ENCODE data around the gene TAL2. TPM values are rescaled to one million over a fixed set of nuclear protein-coding genes. Genes with fewer than 3 reads are reported as not detected.

Gene TAL2
- total RNA-seq: 1 to 10 TPM in 1 of 4 donors, not detected in 3; 3.7 TPM

DNA sequence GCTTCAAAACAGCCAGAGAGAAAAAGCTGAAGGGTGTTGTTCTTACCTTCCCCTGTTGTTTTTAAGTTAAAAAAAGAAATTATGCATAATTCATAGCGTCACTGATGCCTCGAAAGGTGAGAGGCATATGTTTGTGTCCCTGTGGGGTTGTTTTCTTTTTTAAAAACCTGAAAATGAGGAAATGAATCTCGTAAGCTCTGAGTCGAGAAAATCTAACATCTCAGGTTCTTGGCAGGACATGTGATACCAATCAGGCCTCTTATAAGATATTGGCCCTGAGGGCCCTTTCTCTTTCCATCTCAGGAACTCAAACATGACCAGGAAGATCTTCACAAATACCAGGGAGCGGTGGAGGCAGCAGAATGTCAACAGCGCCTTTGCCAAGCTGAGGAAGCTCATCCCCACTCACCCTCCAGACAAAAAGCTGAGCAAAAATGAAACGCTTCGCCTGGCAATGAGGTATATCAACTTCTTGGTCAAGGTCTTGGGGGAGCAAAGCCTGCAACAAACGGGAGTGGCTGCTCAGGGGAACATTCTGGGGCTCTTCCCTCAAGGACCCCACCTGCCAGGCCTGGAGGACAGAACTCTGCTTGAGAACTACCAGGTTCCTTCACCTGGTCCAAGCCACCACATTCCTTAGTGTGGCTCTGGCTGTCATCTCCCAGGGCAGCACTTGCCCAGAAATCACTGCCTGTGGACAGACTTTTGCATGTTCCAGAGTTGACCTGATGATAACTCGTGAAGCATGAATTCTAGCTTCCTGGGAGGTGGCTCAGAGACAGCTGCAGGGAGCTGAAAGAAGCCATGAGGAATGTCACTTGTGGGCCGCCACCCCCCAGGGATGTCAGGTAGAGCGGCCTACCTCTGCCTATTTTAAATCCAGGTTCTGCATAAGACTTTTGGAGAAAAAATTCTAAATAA, at the start of gene TAL2:
TSS of gene TAL2 (plus strand) at position 274 of the 921 bp plus-strand sequence. CDS start at position 314, 40 bp downstream.
- H3K27ac ChIP-seq: no peak within 1 kb of the TSS
- no peaks in the 10 kb centered on the region for H3K9me3 ChIP-seq
- 89 to 91% methylated on average over 12 of the region's 12 CpGs for WGBS, 2 donors
- TF ChIP-seq EP300 (IDR thresholded peaks at IDR 0.05) (no peak), POLR2A (IDR thresholded peaks at IDR 0.05) (no peak)
- TF ChIP-seq, protein P1, sequence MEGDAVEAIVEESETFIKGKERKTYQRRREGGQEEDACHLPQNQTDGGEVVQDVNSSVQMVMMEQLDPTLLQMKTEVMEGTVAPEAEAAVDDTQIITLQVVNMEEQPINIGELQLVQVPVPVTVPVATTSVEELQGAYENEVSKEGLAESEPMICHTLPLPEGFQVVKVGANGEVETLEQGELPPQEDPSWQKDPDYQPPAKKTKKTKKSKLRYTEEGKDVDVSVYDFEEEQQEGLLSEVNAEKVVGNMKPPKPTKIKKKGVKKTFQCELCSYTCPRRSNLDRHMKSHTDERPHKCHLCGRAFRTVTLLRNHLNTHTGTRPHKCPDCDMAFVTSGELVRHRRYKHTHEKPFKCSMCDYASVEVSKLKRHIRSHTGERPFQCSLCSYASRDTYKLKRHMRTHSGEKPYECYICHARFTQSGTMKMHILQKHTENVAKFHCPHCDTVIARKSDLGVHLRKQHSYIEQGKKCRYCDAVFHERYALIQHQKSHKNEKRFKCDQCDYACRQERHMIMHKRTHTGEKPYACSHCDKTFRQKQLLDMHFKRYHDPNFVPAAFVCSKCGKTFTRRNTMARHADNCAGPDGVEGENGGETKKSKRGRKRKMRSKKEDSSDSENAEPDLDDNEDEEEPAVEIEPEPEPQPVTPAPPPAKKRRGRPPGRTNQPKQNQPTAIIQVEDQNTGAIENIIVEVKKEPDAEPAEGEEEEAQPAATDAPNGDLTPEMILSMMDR (IDR thresholded peaks at IDR 0.05): no peak
- H3K36me3 ChIP-seq: no peaks in the 10 kb centered on the region
- H3K27me3 ChIP-seq: peaks cover 0 to 11% of the 10 kb centered on the region in 2 donors
- DNase-seq (ENCODE audit: low spot score in 2 of 2): no peak
- H3K4me3 ChIP-seq: no peak within 1 kb of the TSS
- H3K4me1 ChIP-seq: no peaks in the 10 kb centered on the region

DNA sequence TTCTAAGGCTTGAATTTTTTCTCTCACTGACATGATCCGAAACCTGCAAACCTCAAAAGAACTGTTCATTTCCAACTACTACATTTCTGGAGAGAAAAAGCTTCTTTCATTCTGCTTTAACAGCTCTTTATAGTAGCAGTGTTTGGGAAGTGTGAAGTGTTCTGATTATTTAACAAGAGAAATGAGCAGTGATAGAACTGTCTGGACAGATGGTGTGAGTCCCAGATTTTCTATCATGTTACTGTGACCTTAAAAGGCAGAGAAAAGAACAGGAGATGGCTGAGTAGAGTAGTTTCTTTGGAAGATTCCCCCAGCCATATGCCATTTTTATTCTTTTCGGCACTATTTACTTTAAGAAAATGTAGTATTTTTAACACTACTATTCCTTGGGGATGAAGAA, 41.3 kb upstream of the TAL2 start:
- Histone ChIP-seq H3K36me3 (peaks cover 0 to 37% (median 0%) of the 10 kb centered on the region in 3 donors), H3K27me3 (no peaks in the 10 kb centered on the region), H3K4me3 (no peak overlapping the region), H3K27ac (no peak overlapping the region), H3K9me3 (no peaks in the 10 kb centered on the region), H3K4me1 (no peaks in the 10 kb centered on the region)
- no peak for DNase-seq (ENCODE audit: low spot score in 2 of 2)
- TF ChIP-seq EP300 (IDR thresholded peaks at IDR 0.05) (no peak), POLR2A (IDR thresholded peaks at IDR 0.05) (no peak)
- TF ChIP-seq, protein P1 (IDR thresholded peaks at IDR 0.05): no peak
- WGBS, 2 donors: 82 to 85% methylated on average over 2 of the region's 2 CpGs

DNA sequence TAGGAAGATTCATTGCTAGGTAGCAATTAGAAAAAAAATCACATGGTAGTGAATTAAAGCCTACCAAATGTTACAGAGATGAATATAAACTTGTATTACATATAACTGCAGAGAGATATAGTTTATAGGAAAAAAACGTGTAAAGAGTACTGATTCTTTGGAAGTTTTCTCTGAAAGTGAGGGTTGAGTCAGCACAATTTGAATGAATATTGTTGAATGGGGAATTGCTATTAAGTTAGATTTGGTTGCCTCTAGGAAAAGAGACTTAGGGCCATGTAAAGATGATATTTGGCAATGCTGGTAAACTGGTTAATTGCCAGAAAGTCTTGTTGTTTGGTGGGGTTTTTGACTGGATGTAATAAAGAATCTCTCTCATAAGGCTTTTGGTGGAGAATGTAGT, 37.2 kb upstream of the TAL2 start:
- 60 to 64% methylated on average over 1 of the region's 1 CpG for WGBS, 2 donors
- peaks cover 0 to 63% (median 0%) of the 10 kb centered on the region in 3 donors for H3K36me3 ChIP-seq
- TF ChIP-seq POLR2A (IDR thresholded peaks at IDR 0.05) (no peak), EP300 (IDR thresholded peaks at IDR 0.05) (no peak)
- TF ChIP-seq, protein P1 (IDR thresholded peaks at IDR 0.05): no peak

DNA sequence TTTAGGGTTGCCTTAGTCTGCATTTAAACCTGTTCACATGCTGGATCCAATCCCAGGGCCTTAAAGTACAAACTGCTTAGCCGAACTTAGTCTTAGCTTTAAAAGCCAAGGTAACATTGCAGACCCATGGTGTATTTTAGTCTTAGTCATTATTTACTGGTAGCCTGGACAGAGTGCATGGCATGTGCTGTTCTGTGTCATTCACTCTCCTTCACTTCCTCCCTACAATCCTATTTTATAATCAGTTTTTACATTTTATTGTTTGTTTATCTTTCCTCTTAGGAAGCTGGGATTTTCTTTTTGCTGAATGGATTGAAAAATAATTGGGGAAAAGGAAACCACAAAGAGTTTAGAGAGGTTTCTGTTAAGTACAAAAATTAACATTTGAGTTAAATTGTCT, 29.4 kb upstream of the TAL2 start:
- Histone ChIP-seq H3K4me1 (no peaks in the 10 kb centered on the region), H3K9me3 (no peaks in the 10 kb centered on the region), H3K27ac (no peak overlapping the region), H3K27me3 (no peaks in the 10 kb centered on the region), H3K36me3 (peaks cover 0 to 70% (median 0%) of the 10 kb centered on the region in 3 donors), H3K4me3 (no peak overlapping the region)
- WGBS, 2 donors: 90 to 97% methylated on average over 1 of the region's 1 CpG
- DNase-seq (ENCODE audit: low spot score in 2 of 2): no peak
- TF ChIP-seq EP300 (IDR thresholded peaks at IDR 0.05) (no peak), POLR2A (IDR thresholded peaks at IDR 0.05) (no peak)
- TF ChIP-seq, protein P1 (IDR thresholded peaks at IDR 0.05): no peak

More for the DNA sequence above, 37.2 kb upstream of the TAL2 start:
- no peak for DNase-seq (ENCODE audit: low spot score in 2 of 2)
- H3K4me1 ChIP-seq: no peaks in the 10 kb centered on the region
- no peak overlapping the region for H3K27ac ChIP-seq
- no peak overlapping the region for H3K4me3 ChIP-seq
- no peaks in the 10 kb centered on the region for H3K9me3 ChIP-seq
- no peaks in the 10 kb centered on the region for H3K27me3 ChIP-seq

DNA sequence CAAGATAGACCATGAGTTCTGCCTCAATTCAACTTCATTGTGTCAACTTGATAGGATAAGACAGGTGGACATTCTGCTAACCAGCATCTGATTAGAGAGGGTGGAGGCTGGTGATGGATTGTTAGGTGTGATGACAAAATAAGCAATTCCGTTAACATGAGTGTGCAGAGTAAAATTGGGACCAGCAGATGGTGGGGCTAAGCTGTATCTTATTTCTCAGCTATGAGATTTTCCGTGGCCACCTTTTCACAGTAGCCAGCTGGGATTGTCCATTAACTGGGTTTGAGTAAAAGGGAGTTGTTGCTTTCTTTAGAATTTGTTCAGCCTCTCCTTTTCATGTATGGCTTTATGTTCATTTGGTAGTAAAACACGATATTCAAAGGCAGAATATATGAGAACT, 28.8 kb upstream of the TAL2 start:
- WGBS, 2 donors: 76 to 80% methylated on average over 3 of the region's 3 CpGs
- no peaks in the 10 kb centered on the region for H3K27me3 ChIP-seq
- no peak for DNase-seq (ENCODE audit: low spot score in 2 of 2)
- H3K9me3 ChIP-seq: no peaks in the 10 kb centered on the region
- H3K4me1 ChIP-seq: no peaks in the 10 kb centered on the region
- H3K27ac ChIP-seq: no peak overlapping the region
- H3K4me3 ChIP-seq: no peak overlapping the region
- peaks cover 0 to 71% (median 0%) of the 10 kb centered on the region in 3 donors for H3K36me3 ChIP-seq
- TF ChIP-seq EP300 (IDR thresholded peaks at IDR 0.05): no peak
- TF ChIP-seq POLR2A (IDR thresholded peaks at IDR 0.05): no peak
- TF ChIP-seq, protein P1 (IDR thresholded peaks at IDR 0.05): no peak

All from tibial nerve (tissue), 4 donors.